LNCAP (cell line): ENCODE data around the gene LRRD1.

ENCODE experiments used
- TF ChIP-seq, protein P1 (sequence below): fragments of 450-650 bp; IDR thresholded peaks from 2 replicates; pipeline ENCODE4 v1.5.1; 2017; ENCODE audit warnings: mild to moderate bottlenecking

LRRD1 gene

DNA sequence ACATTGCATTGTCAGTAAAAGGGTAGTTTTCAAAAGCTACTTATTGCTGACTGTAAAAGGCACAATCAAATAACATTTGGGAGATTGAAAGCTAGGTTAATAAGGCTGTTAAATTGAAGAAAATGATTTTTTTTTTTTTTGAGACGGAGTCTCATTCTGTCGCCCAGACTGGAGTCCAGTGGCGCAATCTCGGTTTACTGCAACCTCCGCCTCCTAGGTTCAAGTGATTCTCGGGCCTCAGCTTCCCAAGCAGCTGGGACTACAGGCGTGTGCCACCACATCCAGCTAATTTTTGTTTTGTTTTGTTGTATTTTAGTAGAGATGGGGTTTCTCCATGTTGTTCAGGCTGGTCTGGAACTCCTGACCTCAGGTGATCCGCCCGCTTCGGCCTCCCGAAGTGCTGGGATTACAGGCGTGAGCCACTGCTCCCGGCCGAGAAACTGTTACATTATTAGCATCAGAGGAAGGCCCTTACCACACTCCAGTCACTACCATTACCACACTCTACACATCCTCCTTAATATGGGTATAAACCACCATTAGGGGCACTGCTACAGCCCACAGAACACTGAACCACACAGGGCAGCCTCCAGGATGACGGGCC lies 45.7 kb downstream of the LRRD1 start:
- TF ChIP-seq, protein P1, sequence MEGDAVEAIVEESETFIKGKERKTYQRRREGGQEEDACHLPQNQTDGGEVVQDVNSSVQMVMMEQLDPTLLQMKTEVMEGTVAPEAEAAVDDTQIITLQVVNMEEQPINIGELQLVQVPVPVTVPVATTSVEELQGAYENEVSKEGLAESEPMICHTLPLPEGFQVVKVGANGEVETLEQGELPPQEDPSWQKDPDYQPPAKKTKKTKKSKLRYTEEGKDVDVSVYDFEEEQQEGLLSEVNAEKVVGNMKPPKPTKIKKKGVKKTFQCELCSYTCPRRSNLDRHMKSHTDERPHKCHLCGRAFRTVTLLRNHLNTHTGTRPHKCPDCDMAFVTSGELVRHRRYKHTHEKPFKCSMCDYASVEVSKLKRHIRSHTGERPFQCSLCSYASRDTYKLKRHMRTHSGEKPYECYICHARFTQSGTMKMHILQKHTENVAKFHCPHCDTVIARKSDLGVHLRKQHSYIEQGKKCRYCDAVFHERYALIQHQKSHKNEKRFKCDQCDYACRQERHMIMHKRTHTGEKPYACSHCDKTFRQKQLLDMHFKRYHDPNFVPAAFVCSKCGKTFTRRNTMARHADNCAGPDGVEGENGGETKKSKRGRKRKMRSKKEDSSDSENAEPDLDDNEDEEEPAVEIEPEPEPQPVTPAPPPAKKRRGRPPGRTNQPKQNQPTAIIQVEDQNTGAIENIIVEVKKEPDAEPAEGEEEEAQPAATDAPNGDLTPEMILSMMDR = no peak

DNA sequence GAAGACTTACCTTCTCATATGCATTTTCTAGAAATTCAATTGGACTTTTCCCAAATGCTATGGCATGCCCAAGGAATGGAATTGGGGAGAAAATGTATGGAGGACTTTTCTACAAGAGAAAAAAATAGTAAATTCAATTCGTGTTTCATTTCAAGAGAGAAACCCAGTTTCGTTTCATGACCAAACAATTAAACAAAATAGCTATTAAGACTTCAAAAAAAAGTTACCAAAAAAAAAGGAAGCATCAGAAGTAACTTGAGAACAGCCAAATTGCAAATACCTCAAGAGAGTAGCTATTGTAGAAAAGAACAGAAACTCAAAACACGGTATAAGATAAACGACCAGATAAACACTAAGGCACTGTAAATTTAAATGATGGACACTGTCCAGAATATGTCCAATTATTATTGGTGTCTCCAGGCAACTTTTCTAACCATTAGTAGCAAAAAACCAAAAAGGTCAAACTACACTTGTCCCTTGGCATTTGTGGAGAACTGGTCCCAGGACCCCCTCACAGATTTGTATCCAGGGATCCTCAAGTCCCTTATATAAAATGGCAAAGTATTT lies 47.1 kb downstream of the LRRD1 start:
- TF ChIP-seq, protein P1 = no peak

DNA sequence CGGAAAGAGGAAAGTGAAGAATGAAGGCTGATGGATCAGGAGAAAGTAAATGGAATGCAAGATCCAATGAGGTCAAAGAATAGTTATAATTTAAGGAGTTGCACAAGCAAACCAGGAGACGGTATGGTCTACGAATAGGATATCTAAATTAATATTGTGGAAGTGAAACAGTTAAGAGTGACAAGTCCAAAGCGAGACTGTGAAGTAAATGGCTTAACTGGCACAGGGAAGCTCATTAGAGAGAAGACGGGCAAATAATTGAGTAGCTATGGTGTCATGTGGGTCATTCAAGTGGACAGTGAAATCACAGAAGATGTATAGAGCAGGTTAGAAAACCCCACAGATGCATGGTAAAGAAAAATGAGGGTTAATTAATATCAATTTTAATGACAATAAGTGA lies 47.8 kb downstream of the LRRD1 start:
- TF ChIP-seq, protein P1 = no peak

DNA sequence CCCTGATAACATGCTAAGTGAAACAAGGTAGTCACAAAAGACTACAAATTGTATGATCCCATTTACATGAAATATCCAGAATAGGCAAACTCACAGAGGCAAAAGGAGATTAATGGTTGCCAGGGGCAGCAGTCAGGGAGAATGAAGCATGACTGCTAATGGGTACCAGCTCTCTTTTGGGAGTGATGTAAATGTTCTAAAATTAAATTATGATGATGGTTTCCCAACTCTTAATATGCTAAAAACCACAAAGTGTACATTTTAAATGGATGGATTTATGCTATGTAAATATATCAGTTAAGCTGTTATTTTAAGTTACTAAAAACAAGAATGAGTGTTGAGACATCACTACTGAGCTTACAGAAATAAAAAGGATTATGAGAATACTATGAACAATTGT lies 57.3 kb downstream of the LRRD1 start:
- TF ChIP-seq, protein P1 = no peak

DNA sequence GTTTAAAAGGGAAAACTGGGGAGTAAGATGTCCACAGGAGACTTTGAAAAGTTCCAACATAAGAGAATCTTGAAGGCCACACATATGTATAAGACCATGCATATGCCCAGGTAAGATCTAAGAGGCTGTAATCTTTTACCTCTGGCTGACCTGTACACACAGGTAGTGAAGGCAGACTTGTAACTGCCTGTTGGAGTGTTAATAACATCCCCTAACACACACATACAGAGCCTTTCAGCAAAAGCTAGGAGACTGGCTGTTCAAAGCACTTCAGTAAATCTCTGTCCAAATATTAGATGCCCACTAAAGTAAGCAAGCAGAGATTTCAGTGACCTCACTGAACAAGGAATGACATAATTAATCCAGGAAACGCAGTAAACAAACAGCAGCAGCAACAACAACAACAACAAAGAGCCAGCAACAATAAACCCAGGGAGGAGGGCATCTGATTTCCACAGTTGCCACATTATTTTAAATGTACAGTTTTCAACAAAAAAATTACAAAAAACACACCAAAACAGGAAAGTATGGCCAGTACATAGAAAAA lies 59.7 kb downstream of the LRRD1 start:
- TF ChIP-seq, protein P1 = no peak

DNA sequence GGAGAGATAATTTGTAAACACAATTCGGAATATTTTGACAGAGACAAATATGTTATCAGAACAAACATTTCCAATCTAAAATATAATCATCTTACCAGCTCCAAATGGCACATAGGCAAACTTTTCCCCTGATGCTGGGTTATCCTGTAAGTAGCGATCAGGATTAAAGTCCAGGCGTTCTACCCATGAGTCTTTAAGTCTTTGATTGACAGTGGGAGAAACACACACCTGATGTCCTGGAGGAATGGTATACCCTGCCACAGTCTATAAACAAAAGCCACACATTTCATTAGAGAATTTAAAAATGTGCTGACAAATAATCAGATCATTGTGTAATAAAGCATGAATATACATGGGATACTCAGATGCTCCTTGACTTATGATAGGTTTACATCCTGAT lies 62.0 kb downstream of the LRRD1 start:
- TF ChIP-seq, protein P1 = no peak

DNA sequence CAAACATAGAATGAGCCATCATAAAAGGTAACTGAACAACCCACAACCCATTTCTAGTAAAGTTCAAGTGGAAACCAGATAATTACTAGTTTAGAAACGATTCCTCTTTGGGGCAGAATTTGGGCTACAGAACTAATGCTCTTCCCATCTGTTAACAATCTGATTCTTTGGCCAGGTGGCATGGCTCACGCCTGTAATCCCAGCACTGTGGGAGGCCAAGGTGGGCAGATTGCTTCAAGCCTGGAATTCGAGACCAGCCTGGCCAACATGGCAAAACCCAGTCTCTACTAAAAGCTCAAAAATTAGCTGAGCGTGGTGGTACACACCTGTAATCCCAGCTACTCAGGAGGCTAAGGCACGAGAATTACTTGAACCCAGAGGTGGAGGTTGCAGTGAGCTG lies 63.1 kb downstream of the LRRD1 start:
- TF ChIP-seq, protein P1 = no peak
